Measurements from ENCODE around the gene OSBPL10. TPM values are rescaled to one million over a fixed set of nuclear protein-coding genes. Genes with fewer than 3 reads are reported as not detected.

OSBPL10 gene
- total and polyA plus RNA-seq, 2 of the 8 experiments (the other 6 are each of a cell fraction or from before 2014, with no cell fraction given), result 26.2 to 86.7 TPM

DNA sequence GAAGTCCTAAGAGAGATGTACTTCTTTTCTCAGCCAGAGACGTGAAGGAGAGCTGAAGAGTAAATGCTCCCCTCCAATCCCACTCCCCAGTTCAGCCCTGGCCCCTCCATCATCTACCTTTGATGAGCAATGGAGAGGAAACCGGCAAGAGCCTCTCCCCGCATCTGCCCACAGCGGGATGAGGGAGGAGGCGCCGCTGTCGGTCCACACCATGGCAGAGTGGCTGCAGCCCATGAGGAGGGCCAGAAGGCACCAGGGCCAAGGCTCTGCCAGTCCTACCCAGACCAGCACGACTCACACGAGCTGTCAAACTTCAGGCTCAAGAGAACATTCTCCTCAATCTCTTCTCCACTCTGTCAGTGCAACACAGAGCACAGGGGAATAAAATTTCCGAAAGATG lies 129.8 kb downstream of the OSBPL10 start (continued):
- TF ChIP-seq YY1 (IDR thresholded peaks at IDR 0.05; ENCODE audit: low read depth, low read length) (no peak), RXRA (IDR thresholded peaks at IDR 0.05; ENCODE audit: insufficient read depth, low read depth, low read length) (no peak), KDM1A (IDR thresholded peaks at IDR 0.05; ENCODE audit: borderline replicate concordance, low read length) (no peak), CBX8 (IDR thresholded peaks at IDR 0.05; ENCODE audit: borderline replicate concordance, low read depth, low read length) (no peak)
- TF ChIP-seq, protein P1, sequence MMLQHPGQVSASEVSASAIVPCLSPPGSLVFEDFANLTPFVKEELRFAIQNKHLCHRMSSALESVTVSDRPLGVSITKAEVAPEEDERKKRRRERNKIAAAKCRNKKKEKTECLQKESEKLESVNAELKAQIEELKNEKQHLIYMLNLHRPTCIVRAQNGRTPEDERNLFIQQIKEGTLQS (IDR thresholded peaks at IDR 0.05; ENCODE audit: insufficient read depth, low read depth, low read length), result no peak
